ENCODE measurements around the gene SPEM1. TPM values are rescaled to one million over a fixed set of nuclear protein-coding genes. Genes with fewer than 3 reads are reported as not detected.

The SPEM1 gene
- total and polyA plus RNA-seq, 2 of the 13 experiments (the other 11 are each of a cell fraction or from before 2014, with no cell fraction given): not detected

DNA sequence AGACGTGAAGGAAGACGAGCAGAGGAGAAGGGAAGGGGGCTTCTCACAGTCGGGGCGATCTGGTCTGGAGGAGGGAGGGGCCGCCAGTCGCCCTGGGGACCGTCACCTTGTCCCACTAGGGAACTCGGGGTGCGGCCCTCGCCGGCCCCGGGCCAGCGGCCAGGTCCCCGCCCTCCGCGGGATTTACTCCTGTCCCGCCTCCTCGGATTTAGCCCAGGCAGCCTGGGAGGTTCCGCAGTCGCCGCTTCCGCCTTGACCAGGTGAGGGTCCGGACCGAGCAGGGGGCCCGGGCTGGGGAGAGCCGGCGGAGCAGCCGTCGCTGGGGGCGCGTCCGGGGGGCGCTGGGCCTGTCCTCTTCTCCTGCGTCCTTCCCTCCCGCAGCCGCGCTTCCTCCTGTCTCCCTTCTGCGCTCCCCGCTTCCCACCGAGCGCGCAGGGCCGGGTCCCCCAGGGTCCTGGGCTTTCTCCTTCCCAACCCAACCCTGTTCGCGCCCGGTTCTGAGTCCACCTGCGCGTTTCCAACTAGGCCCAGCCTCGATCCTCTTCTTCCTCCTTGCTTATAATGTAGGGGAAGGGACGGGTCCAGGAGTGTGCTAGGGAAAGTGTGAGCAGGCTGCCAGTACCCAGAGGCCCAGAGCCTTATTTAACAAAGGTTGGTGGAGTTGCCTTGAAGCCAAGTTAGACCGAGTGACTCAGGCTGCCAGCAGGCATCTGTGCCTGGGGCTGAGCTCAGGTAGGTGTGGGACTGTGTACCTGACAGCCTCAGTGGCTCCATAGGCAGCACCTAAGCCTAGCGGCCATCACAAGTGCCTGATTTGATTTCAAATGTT lies 39.1 kb upstream of the SPEM1 start, which contains the start of gene TNK1 (continued):
- TF ChIP-seq ELF3 (CRISPR knock-in tag; IDR thresholded peaks at IDR 0.05): peak; percentile 72
- TF ChIP-seq ZNF292 (CRISPR knock-in tag; IDR thresholded peaks at IDR 0.05; ENCODE audit: borderline replicate concordance, low read depth): no peak
- TF ChIP-seq ZNF558 (CRISPR knock-in tag; IDR thresholded peaks at IDR 0.05; ENCODE audit: borderline replicate concordance): no peak
- TF ChIP-seq SMYD3 (CRISPR knock-in tag; IDR thresholded peaks at IDR 0.05): no peak
- no peak for TF ChIP-seq U2AF1 (optimal IDR thresholded peaks at IDR 0.05; ENCODE audit: low read depth, low read length)
- no peak for TF ChIP-seq FOXP1 (IDR thresholded peaks at IDR 0.05)
- no peak for TF ChIP-seq FOXP1 (CRISPR knock-in tag; IDR thresholded peaks at IDR 0.05)
- no peak for TF ChIP-seq SMAD3 (CRISPR knock-in tag; IDR thresholded peaks at IDR 0.05)
- no peak for TF ChIP-seq ZNF772 (CRISPR knock-in tag; IDR thresholded peaks at IDR 0.05)
- no peak for TF ChIP-seq CREB1 (IDR thresholded peaks at IDR 0.05)
- TF ChIP-seq CREB1 (CRISPR knock-in tag; IDR thresholded peaks at IDR 0.05): no peak
- no peak for TF ChIP-seq JARID2 (CRISPR knock-in tag; IDR thresholded peaks at IDR 0.05; ENCODE audit: insufficient replicate concordance)
- TF ChIP-seq, protein P1, sequence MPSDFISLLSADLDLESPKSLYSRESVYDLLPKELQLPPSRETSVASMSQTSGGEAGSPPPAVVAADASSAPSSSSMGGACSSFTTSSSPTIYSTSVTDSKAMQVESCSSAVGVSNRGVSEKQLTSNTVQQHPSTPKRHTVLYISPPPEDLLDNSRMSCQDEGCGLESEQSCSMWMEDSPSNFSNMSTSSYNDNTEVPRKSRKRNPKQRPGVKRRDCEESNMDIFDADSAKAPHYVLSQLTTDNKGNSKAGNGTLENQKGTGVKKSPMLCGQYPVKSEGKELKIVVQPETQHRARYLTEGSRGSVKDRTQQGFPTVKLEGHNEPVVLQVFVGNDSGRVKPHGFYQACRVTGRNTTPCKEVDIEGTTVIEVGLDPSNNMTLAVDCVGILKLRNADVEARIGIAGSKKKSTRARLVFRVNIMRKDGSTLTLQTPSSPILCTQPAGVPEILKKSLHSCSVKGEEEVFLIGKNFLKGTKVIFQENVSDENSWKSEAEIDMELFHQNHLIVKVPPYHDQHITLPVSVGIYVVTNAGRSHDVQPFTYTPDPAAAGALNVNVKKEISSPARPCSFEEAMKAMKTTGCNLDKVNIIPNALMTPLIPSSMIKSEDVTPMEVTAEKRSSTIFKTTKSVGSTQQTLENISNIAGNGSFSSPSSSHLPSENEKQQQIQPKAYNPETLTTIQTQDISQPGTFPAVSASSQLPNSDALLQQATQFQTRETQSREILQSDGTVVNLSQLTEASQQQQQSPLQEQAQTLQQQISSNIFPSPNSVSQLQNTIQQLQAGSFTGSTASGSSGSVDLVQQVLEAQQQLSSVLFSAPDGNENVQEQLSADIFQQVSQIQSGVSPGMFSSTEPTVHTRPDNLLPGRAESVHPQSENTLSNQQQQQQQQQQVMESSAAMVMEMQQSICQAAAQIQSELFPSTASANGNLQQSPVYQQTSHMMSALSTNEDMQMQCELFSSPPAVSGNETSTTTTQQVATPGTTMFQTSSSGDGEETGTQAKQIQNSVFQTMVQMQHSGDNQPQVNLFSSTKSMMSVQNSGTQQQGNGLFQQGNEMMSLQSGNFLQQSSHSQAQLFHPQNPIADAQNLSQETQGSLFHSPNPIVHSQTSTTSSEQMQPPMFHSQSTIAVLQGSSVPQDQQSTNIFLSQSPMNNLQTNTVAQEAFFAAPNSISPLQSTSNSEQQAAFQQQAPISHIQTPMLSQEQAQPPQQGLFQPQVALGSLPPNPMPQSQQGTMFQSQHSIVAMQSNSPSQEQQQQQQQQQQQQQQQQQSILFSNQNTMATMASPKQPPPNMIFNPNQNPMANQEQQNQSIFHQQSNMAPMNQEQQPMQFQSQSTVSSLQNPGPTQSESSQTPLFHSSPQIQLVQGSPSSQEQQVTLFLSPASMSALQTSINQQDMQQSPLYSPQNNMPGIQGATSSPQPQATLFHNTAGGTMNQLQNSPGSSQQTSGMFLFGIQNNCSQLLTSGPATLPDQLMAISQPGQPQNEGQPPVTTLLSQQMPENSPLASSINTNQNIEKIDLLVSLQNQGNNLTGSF (CRISPR knock-in tag; IDR thresholded peaks at IDR 0.05): no peak
- no peak for TF ChIP-seq RAD21 (CRISPR knock-in tag; IDR thresholded peaks at IDR 0.05)
- peak; percentile 72 for TF ChIP-seq POLR2AphosphoS5 (IDR thresholded peaks at IDR 0.05; ENCODE audit: low read depth, low read length)
- TF ChIP-seq, protein P2, sequence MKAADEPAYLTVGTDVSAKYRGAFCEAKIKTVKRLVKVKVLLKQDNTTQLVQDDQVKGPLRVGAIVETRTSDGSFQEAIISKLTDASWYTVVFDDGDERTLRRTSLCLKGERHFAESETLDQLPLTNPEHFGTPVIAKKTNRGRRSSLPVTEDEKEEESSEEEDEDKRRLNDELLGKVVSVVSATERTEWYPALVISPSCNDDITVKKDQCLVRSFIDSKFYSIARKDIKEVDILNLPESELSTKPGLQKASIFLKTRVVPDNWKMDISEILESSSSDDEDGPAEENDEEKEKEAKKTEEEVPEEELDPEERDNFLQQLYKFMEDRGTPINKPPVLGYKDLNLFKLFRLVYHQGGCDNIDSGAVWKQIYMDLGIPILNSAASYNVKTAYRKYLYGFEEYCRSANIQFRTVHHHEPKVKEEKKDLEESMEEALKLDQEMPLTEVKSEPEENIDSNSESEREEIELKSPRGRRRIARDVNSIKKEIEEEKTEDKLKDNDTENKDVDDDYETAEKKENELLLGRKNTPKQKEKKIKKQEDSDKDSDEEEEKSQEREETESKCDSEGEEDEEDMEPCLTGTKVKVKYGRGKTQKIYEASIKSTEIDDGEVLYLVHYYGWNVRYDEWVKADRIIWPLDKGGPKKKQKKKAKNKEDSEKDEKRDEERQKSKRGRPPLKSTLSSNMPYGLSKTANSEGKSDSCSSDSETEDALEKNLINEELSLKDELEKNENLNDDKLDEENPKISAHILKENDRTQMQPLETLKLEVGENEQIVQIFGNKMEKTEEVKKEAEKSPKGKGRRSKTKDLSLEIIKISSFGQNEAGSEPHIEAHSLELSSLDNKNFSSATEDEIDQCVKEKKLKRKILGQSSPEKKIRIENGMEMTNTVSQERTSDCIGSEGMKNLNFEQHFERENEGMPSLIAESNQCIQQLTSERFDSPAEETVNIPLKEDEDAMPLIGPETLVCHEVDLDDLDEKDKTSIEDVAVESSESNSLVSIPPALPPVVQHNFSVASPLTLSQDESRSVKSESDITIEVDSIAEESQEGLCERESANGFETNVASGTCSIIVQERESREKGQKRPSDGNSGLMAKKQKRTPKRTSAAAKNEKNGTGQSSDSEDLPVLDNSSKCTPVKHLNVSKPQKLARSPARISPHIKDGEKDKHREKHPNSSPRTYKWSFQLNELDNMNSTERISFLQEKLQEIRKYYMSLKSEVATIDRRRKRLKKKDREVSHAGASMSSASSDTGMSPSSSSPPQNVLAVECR (CRISPR knock-in tag; IDR thresholded peaks at IDR 0.05; ENCODE audit: borderline replicate concordance): peak; percentile 83
- TF ChIP-seq, protein P3, sequence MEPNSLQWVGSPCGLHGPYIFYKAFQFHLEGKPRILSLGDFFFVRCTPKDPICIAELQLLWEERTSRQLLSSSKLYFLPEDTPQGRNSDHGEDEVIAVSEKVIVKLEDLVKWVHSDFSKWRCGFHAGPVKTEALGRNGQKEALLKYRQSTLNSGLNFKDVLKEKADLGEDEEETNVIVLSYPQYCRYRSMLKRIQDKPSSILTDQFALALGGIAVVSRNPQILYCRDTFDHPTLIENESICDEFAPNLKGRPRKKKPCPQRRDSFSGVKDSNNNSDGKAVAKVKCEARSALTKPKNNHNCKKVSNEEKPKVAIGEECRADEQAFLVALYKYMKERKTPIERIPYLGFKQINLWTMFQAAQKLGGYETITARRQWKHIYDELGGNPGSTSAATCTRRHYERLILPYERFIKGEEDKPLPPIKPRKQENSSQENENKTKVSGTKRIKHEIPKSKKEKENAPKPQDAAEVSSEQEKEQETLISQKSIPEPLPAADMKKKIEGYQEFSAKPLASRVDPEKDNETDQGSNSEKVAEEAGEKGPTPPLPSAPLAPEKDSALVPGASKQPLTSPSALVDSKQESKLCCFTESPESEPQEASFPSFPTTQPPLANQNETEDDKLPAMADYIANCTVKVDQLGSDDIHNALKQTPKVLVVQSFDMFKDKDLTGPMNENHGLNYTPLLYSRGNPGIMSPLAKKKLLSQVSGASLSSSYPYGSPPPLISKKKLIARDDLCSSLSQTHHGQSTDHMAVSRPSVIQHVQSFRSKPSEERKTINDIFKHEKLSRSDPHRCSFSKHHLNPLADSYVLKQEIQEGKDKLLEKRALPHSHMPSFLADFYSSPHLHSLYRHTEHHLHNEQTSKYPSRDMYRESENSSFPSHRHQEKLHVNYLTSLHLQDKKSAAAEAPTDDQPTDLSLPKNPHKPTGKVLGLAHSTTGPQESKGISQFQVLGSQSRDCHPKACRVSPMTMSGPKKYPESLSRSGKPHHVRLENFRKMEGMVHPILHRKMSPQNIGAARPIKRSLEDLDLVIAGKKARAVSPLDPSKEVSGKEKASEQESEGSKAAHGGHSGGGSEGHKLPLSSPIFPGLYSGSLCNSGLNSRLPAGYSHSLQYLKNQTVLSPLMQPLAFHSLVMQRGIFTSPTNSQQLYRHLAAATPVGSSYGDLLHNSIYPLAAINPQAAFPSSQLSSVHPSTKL (CRISPR knock-in tag; IDR thresholded peaks at IDR 0.05): no peak; the same call in 1 of the 2 replicates
- no peak for TF ChIP-seq CHD2 (IDR thresholded peaks at IDR 0.05; ENCODE audit: low read depth, low read length)
